Measurements from ENCODE around the gene MAN1A2.

- TF ChIP-seq ZNF629 (tag by site-specific recombination; IDR thresholded peaks at IDR 0.05) (no peak), ZNF292 (tag by site-specific recombination; IDR thresholded peaks at IDR 0.05; ENCODE audit: borderline replicate concordance, low read depth) (no peak), CTCF (tag by site-specific recombination; IDR thresholded peaks at IDR 0.05) (no peak), ZNF280C (tag by site-specific recombination; IDR thresholded peaks at IDR 0.05) (no peak), PRDM10 (tag by site-specific recombination; IDR thresholded peaks at IDR 0.05) (no peak), YY1 (tag by site-specific recombination; IDR thresholded peaks at IDR 0.05) (no peak), ZNF133 (tag by site-specific recombination; IDR thresholded peaks at IDR 0.05) (no peak), ZNF24 (tag by site-specific recombination; IDR thresholded peaks at IDR 0.05) (no peak)
Observed at GRCh38 chr1:117511273-117511672, 144.0 kb downstream of the MAN1A2 start.
